ENCODE results near the gene PANX1.

DNA sequence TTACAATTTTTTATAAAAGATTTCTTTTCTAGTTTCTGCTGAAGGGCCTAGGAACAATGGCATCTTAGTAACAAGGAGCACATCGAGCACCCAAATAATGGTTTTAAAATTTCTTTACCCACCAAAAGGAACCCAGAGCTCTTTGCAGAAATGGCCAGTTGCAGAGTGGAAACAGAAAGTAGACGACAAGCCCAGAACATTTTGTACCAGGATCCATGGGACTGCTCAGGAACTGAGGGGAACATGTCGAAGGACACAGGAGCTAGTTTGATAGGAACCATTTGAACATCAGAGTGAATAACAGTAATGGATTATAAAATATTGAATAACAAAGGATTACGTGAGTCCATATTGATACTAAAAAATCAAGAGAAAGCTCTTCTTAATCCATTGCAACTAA, 17.3 kb downstream of the PANX1 start:
- TF ChIP-seq ZNF274 (IDR thresholded peaks at IDR 0.05; ENCODE audit: low read depth, low read length), result no peak
- no peak for TF ChIP-seq SUZ12 (IDR thresholded peaks at IDR 0.05; ENCODE audit: extremely low read depth, insufficient read depth, insufficient read length)
- no peak for TF ChIP-seq YY1 (IDR thresholded peaks at IDR 0.05; ENCODE audit: insufficient read depth, insufficient read length)
